ACHN (cell line): ENCODE data around the gene PGGHG.
"Not testable (repeated sequence)": the region's sequence is repeated elsewhere in the genome, so short reads cannot be mapped to it uniquely, and the experiment has no call there.

ENCODE experiments used
- DNase-seq: peaks from one replicate; pipeline ENCODE4 v3.0.0-alpha.2; 2015
- in situ Hi-C: cut with HindIII; loops from 2 replicates; pipeline ENCODE4 v1.10.0; 2017; ENCODE audit warnings: low sequenced_read_pairs, low pct_ligation_motif_present, low pct_unique_long_range_greater_than_20kb

PGGHG gene

DNA sequence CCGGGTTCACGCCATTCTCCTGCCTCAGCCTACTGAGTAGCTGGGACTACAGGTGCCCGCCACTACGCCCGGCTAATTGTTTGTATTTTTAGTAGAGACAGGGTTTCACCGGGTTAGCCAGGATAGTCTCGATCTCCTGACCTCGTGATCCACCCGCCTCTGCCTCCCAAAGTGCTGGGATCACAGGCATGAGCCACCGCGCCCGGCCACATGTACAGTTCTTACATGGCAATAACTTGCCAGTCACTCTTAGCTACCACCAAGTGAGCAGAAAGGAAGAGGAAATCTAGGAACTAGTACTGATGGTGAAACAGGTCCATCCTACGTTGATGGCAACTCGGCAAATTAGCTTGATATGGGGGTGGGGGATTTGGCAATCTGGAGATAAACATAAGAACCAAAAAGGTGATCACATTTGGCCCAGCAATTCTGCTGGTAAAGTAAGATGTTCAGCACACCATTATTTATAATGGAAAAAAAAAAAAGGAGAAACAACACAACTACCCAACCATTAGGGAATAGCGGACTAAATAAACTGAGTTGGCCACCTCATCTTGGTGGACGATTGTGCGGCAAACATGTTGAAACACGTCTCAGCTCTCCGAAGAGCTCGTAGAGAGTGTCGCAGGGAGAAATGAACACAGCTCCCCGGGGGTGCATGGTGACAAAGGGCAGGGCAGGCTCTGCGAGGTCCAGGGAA, 5.4 kb upstream of the PGGHG start:
- in situ Hi-C loops, result no loop called here

DNA sequence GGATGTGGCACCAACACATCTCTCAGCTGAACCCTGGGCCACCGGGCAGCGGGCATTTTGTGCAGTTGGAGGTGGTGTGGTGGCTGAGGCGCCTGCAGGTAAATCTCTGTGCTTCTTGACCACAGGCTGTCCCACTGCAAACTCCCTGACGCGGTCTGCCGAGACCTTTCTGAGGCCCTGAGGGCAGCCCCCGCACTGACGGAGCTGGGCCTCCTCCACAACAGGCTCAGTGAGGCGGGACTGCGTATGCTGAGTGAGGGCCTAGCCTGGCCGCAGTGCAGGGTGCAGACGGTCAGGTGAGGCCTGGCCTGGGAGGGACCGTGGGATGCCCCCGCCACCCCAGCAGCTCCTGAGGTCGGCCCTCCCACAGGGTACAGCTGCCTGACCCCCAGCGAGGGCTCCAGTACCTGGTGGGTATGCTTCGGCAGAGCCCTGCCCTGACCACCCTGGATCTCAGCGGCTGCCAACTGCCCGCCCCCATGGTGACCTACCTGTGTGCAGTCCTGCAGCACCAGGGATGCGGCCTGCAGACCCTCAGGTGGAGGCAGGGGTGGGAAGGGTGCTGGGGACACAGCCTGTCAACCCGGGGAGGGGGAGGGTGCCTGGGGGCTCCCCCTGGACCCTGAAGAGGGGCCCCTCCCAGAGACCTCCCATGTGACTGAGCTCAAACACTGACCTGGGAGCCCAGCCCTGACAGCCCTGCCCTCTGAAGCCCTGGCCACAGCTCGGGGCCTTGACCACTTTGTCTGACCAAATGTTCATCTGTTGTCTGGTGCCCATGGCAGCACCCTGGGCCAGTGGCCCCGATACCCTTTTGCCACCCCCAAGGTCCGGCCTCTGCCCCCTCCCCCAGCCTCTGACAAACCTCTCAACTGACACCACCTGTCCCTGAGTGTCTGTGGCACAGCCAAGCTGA, 4.6 kb upstream of the PGGHG start:
- DNase-seq, result no peak
- in situ Hi-C loops, result no loop called here

More for the DNA sequence above, 5.4 kb upstream of the PGGHG start:
- no peak for DNase-seq

DNA sequence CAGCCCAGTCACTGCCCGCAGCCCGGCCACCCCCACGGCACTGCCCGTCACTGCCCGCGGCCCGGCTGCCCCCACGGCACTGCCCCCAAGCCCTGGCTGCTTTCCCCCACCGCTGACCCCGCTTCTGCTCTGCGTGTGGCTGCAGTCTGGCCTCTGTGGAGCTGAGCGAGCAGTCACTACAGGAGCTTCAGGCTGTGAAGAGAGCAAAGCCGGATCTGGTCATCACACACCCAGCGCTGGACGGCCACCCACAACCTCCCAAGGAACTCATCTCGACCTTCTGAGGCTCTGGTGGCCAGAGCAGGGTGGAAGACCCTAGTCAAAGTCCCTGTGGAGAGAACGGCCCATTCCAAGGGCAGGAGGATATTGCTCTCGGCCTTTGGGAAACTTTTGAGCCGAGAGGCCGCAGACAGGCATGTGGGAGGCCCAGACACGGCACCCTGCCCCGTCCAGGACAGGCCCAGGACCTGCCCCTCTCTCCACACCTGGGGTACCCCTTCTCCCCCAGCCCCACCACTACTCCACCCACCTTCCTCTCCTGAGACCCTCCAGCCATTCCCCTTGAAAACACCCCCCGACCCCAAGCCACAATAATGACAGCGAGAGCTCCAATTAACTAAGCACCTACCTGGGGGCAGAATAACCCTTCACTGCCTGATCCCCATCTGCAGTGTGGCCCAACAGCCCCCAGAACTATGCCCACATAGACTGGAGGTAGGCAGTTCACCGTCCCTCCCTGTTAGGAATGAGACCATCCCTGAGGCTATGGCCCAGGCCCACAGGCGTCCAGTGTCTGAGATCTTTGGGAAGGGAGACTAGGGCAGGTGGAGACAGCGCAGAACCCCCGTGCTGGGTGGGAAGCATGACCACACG, 3.7 kb upstream of the PGGHG start:
- DNase-seq, result no peak
- in situ Hi-C loops, result no loop called here

DNA sequence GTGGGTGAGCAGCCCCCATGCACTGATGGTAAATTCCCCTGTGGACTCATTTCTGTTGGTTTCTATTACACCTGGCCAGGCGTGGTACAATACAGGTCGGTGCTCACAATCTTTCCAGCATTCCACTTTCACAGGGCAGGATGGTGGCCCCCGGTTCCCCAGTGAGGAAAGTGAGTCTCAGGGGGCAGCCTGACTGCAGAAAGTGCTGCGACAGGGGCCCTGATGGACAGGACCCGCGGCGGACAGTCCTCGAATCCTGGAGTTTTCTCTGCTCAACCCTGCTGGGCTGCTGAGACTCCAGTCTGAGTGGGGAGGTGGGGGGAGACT, 3.1 kb upstream of the PGGHG start:
- in situ Hi-C loops, result no loop called here
- no peak for DNase-seq

GRCh38 chr11:286977-287820, 1.7 kb upstream of the PGGHG start:
- in situ Hi-C loops, result not testable (repeated sequence)

GRCh38 chr11:287821-288477, 977 bp upstream of the PGGHG start:
- in situ Hi-C loops, result no loop called here
- no peak for DNase-seq

More at GRCh38 chr11:286977-287820, 1.7 kb upstream of the PGGHG start:
- not testable (repeated sequence) for DNase-seq

DNA sequence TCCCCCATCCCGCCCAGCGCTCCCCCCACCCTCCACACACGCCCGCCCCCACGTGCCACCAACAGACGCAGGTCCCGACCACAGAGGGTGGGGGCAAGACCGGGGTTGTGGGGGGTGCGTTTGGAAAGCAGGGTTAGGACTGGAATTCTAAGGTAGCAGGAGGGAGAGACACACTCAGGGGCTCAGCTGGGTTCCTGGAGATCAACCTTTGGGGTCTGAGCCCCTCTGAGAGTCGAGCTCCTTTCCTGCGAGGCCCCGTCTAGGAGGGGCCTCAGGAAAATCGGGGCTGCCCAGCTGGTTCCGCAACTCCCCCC, 429 bp downstream of the PGGHG start:
- DNase-seq, result no peak
- in situ Hi-C loops, result no loop called here

DNA sequence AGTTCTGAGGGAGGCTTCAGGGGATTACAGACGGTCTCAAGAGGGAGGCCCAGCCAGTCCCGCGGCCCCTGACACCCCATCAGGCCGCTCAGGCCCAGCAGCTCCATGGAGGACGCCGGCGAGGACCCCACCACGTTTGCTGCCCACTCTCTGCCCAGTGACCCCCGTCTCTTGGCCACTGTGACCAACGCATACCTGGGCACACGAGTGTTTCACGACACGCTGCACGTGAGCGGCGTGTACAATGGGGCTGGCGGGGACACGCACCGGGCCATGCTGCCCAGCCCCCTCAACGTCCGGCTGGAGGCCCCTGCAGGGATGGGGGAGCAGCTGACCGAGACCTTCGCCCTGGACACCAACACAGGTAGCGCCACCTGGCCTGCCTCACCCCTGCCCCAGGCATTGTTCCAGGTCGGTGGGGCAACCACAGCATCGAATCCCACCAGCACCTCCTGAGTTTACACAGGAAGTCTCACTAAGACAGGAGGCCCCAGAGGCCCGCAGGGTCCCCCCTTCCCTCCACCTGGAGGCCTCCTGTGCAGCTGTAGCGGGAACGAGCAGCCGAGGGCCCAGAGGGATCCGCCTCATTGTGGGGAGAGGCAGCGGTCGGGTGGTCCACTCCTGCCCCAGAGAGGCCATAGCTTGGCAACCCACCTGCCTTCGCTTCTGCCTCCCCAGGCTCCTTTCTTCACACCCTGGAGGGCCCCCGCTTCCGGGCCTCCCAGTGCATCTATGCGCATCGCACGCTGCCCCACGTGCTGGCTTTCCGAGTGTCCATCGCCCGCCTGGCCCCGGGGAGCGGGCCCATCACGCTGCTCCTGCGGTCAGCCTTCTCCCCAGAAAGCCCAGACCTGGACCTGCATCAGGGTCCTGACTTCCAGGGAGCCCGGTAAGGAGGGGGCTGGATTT, 1.0 kb downstream of the PGGHG start:
- no peak for DNase-seq
- in situ Hi-C loops, result no loop called here

GRCh38 chr11:290621-291231, 1.8 kb downstream of the PGGHG start:
- in situ Hi-C loops, result no loop called here
- no peak for DNase-seq

DNA sequence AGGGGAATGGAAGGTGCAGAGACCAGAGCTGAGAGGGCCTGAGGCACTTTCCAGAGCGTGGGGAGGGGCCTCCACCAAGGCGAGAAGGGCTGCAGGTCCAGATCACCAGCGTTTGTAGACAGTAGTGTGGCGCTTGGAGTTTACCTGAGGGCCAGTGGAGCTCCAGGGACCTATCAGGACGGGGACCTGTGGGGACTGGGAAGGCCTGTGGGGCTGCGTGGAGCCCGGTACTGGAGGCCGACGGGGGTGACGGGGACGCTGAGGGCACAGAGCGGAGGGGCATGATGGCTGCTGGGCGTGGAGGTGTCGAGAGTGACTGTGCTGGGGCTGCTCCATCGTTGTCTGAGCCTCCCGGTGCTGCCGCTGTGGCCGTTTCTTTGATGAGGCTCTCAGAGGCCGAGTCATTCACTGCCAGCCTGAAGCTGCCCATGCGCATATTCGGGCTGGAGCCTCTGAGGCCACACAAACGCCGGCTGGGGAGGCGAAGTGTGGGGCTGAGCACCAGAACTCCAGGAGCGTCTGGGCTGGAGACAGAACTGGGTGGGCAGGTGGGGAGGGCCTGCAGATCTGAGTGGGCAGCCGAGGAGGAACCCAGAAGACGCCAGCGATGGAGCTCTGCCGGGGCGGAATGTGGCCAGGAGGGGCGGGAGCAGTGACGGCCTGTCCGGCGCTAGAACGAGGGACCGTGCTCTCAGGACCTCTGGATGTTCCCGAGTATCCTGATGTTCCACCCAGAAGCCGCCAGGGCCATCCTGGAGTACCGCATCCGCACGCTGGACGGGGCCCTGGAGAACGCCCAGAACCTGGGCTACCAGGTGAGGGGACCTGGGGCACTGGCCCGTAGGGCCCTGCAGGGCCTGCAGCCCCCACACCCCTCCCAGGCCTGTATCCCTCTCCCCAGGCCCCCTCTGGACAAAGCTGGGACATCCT, 2.6 kb downstream of the PGGHG start:
- in situ Hi-C loops, result no loop called here
- no peak for DNase-seq

GRCh38 chr11:292211-293121, 3.5 kb downstream of the PGGHG start:
- no peak for DNase-seq
- in situ Hi-C loops, result no loop called here

DNA sequence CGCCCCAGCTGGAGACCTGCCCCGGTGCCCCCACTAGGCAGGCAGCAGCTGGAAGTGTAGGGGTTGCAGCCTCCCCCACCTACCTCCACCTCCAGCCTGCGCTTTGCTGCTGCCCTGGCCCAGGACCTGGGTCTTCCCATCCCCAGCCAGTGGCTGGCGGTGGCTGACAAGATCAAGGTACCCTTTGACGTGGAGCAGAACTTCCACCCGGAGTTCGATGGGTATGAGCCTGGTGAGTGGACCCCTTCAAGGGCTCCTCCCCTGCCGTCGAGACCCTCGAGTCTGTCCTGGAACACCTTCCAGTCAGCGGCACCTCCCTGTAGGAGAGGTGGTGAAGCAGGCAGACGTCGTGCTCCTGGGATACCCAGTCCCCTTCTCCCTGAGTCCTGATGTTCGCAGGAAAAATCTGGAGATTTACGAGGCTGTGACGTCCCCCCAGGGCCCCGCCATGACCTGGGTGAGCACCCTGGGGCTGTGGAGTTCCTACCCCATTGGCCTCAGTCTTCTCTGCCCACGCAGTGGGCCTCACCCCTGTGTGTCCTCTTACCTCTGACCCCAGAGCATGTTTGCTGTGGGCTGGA, 4.4 kb downstream of the PGGHG start:
- in situ Hi-C loops, result no loop called here
- DNase-seq, result no peak

GRCh38 chr11:293852-294661, 5.1 kb downstream of the PGGHG start:
- in situ Hi-C loops, result no loop called here
- no peak for DNase-seq

DNA sequence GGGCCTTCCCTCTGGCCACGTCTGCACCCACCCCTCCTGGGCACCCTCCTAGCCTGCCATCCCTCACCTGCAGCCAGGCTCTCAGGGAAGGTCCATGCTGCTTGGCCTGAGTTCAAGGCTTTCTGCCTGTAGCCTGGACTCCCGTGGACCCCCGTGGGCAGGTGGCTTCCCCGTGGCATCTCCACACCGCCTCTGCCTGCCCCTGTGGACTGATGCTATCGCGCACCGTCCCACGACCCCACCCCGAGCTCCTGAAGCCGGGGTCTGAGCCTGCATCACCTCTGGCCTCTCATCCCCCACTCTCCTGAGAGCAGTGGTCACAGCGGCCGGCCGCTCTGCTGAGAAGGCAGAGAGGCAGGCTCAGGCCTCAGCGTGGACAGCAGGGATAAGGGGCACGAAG, 5.9 kb downstream of the PGGHG start:
- no peak for DNase-seq
- in situ Hi-C loops, result no loop called here
